Thyroid gland (tissue), 4 donors: ENCODE results near the gene APP. TPM values are rescaled to one million over a fixed set of nuclear protein-coding genes. Genes with fewer than 3 reads are reported as not detected.

Experiments
- DNase-seq, 2 donors: peaks; one replicate each; pipeline ENCODE4 v3.0.0-alpha.2; 2019
- H3K27ac ChIP-seq, 3 donors: fragments of 200-600 bp; sonication (generic); 1 replicate in 2 of 3; 2 replicates in 1 of 3; pipeline ENCODE4 v1.5.1; 2016 to 2019; ENCODE audit warnings: mild to moderate bottlenecking in 1 of 3, moderate library complexity in 1 of 3
- H3K27me3 ChIP-seq: fragments of 200-600 bp; sonication (generic); one replicate; pipeline ENCODE4 v1.5.1; 2019
- H3K36me3 ChIP-seq, 2 donors: fragments of 200-600 bp; sonication (generic); one replicate each; pipeline ENCODE4 v1.5.1; 2016 to 2019
- H3K4me1 ChIP-seq, 2 donors: fragments of 200-600 bp; sonication (generic); one replicate each; pipeline ENCODE4 v1.5.1; 2017 to 2019
- H3K4me3 ChIP-seq, 3 donors: fragments of 200-600 bp; sonication (generic); replicated peaks in 1 of 3; 1 replicate in 2 of 3; 2 replicates in 1 of 3; pipeline ENCODE4 v1.5.1; 2016; ENCODE audit warnings: mild to moderate bottlenecking in 1 of 3
- H3K9me3 ChIP-seq: fragments of 200-600 bp; sonication (generic); one replicate; pipeline ENCODE4 v1.5.1; 2017
- POLR2A ChIP-seq, 2 donors: fragments of 450-650 bp; IDR thresholded peaks; one replicate each; pipeline ENCODE4 v1.6.1; 2017; ENCODE audit warnings: antibody characterized with exemption in 2 of 2, mild to moderate bottlenecking in 2 of 2, moderate library complexity in 1 of 2
- WGBS, 2 donors: methylation state at CpG; one replicate each; pipeline ENCODE4 v1.1.5; 2017; 5-methylcytosine and 5-hydroxymethylcytosine counted together
- intact Hi-C: fragments of 100-400 bp; cut with DNase I; formaldehyde crosslinking; loops from one replicate; pipeline ENCODE4 v1.15.1; 2023
- total RNA-seq, 4 donors: library from RNA; depleted of rRNA; stranded (reverse); fragments of >200 nt; gene quantifications; one replicate each; pipeline ENCODE4 v1.2.3, GENCODE V29; 2016
- TF ChIP-seq, protein P1 (sequence below), 6 experiments: fragments of 200-600 bp in 3 of 6; fragments of 450-650 bp in 3 of 6; sonication (generic) in 3 of 6; IDR thresholded peaks; one replicate each; pipeline ENCODE4 v1.5.1; 2016 to 2019; ENCODE audit warnings: antibody characterized with exemption in 6 of 6, mild to moderate bottlenecking in 2 of 6, inconsistent platforms in 1 of 6, moderate library complexity in 1 of 6

APP gene
- total RNA-seq, 4 donors from 2014 or later: 513 to 716 (median 676) TPM

DNA sequence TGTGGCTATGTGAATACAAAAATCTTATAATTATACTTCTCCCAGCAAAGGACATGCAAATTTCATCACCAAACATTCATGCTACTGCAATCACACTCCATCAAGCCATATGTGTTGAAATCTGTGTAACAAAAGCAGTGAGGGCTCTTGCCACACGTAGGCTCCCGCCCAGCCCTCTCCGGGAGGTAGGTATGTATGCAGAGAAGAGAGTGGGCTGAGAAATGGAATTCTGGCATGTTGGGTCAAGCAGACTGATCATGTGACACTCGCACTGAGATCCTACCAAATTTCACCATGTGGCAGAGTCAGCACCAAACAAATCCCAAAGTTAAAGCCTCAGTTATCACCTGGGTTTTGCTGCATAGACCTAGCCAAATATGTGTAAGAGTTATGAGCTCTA lies 49.7 kb downstream of the APP start:
- intact Hi-C loops: no loop called here

DNA sequence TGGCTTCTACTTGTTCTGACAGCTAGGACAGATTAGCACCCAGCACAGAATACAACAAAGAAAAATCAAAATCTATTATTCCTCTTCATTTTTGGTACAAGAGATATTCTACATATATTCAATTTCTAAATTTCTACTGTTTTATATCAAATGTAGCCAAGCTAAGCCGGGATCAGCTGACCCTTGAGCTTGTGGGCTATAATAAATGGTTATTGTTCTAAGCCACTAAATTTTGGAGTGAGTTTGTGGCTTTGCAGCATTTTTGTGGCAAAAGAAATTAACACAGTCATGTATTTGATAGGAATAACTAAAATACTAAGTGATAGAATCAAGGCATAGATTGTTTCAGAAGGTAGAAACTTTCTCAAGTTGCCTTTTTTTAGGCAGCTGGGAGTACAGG lies 50.7 kb downstream of the APP start:
- 29 to 38% methylated on average over 1 of the region's 1 CpG for WGBS, 2 donors

More for the DNA sequence above, 49.7 kb downstream of the APP start:
- no peak overlapping the region for H3K4me3 ChIP-seq
- peaks cover 62 to 85% of the 10 kb centered on the region in 2 donors for H3K4me1 ChIP-seq
- no peak for TF ChIP-seq POLR2A (IDR thresholded peaks at IDR 0.05)
- TF ChIP-seq, protein P1, sequence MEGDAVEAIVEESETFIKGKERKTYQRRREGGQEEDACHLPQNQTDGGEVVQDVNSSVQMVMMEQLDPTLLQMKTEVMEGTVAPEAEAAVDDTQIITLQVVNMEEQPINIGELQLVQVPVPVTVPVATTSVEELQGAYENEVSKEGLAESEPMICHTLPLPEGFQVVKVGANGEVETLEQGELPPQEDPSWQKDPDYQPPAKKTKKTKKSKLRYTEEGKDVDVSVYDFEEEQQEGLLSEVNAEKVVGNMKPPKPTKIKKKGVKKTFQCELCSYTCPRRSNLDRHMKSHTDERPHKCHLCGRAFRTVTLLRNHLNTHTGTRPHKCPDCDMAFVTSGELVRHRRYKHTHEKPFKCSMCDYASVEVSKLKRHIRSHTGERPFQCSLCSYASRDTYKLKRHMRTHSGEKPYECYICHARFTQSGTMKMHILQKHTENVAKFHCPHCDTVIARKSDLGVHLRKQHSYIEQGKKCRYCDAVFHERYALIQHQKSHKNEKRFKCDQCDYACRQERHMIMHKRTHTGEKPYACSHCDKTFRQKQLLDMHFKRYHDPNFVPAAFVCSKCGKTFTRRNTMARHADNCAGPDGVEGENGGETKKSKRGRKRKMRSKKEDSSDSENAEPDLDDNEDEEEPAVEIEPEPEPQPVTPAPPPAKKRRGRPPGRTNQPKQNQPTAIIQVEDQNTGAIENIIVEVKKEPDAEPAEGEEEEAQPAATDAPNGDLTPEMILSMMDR (IDR thresholded peaks at IDR 0.05): no peak
- H3K27me3 ChIP-seq: no peaks in the 10 kb centered on the region
- no peaks in the 10 kb centered on the region for H3K36me3 ChIP-seq
- no peak for DNase-seq
- WGBS, 2 donors: 82 to 84% methylated on average over 4 of the region's 4 CpGs
- no peaks in the 10 kb centered on the region for H3K9me3 ChIP-seq
- peak overlapping the region in 2 of 3 donors; percentile 88 to 90 for H3K27ac ChIP-seq

DNA sequence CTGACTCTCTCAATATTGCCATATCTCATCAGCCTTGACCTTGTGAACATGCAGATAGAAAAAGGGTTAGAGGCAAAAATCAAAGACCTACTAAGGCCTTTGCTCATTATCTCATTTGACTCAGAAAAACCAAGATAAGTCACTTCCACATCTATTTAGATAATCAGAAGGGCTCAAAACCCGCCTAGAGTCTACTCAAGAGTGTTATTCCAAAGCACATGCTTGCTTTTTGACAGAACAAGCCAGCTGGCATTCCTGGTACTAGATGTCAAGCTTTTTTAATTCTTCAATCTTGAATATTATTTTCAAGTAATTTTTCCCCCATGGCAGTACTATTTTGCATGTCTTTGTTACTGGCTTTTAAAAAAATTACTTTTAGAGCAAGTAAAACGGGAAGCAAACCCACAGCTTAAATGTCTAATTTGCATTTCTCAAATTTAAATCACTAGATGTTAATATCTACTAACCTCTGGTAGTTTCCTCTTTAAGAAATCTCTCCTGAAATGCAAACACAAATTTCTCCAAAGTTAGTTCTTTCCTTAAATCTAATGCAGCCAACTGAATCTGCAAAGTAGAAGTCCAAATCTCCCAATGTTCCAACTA lies 51.5 kb downstream of the APP start:
- Histone ChIP-seq H3K9me3 (no peaks in the 10 kb centered on the region), H3K27me3 (no peaks in the 10 kb centered on the region), H3K36me3 (no peaks in the 10 kb centered on the region), H3K27ac (peak overlapping the region; percentile 74 to 90 (median 88)), H3K4me1 (peaks cover 54 to 74% of the 10 kb centered on the region in 2 donors), H3K4me3 (no peak overlapping the region)
- WGBS, 2 donors: 50 to 53% methylated on average over 2 of the region's 2 CpGs
- no peak for TF ChIP-seq POLR2A (IDR thresholded peaks at IDR 0.05)
- TF ChIP-seq, protein P1 (IDR thresholded peaks at IDR 0.05): no peak
- DNase-seq: no peak
- intact Hi-C loops: no loop called here

More for the DNA sequence above, 50.7 kb downstream of the APP start:
- intact Hi-C loops: no loop called here
- Histone ChIP-seq H3K9me3 (no peaks in the 10 kb centered on the region), H3K4me3 (no peak overlapping the region), H3K36me3 (no peaks in the 10 kb centered on the region), H3K4me1 (peaks cover 62 to 82% of the 10 kb centered on the region in 2 donors), H3K27me3 (no peaks in the 10 kb centered on the region), H3K27ac (peak overlapping the region; percentile 74 to 90 (median 88))
- no peak for DNase-seq
- TF ChIP-seq POLR2A (IDR thresholded peaks at IDR 0.05): no peak
- TF ChIP-seq, protein P1 (IDR thresholded peaks at IDR 0.05): no peak

DNA sequence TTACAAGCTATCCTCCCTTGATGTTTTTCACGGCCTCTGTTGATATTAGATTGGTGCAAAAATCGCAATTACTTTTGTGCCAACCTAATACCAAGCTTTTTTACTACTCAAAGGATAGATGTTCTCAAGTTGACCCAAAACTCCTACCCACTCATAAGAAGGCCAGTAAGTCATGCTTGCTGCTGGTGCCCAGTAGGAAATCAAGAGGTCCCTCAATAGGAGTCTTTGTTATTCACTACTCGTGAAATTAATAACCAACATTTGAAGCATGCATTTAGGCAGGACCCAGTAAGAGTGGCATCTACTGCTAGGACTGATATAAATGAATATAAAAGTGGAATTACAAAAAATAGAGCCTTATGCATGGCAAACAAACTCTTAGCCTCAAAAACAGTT lies 52.6 kb downstream of the APP start:
- no peak overlapping the region for H3K4me3 ChIP-seq
- no peak for DNase-seq
- H3K9me3 ChIP-seq: no peaks in the 10 kb centered on the region
- no peaks in the 10 kb centered on the region for H3K36me3 ChIP-seq
- intact Hi-C loops: no loop called here
- TF ChIP-seq, protein P1 (IDR thresholded peaks at IDR 0.05): no peak
- TF ChIP-seq POLR2A (IDR thresholded peaks at IDR 0.05): no peak
- H3K27me3 ChIP-seq: no peaks in the 10 kb centered on the region
- peaks cover 52 to 63% of the 10 kb centered on the region in 2 donors for H3K4me1 ChIP-seq
- 49 to 52% methylated on average over 3 of the region's 3 CpGs for WGBS, 2 donors
- peak overlapping the region; percentile 74 to 90 (median 88) for H3K27ac ChIP-seq

DNA sequence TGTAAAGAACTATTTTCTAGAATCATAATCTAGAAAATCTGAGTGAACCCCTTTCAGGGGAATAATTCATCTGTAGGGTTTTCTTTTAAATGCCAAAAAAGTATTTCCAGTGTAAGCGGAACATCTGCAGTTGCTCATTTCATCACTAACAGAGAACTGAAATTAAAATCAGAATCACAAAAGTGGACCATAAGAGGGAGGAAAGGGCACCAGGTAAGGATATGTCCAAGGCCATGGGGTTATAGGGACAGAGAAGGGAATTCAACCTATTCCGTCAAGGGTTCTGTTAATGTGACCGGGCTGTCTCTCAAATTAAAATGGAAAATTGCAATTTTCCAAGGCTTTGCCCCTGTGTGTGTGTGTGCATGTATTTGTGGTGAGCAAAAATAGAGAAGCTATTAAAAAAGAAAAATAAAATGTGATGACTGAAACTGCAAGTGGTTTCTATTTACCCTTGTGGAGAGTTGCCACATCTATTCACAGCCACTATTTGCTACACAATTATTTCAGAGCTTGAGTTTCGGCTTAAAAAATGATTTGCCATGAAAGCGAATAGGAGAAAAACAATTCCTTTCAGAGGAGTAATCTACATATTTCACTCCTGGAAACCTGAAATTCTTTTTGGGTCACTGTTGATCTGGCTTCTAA lies 53.1 kb downstream of the APP start:
- no peak for TF ChIP-seq POLR2A (IDR thresholded peaks at IDR 0.05)
- TF ChIP-seq, protein P1 (IDR thresholded peaks at IDR 0.05): no peak
- no peaks in the 10 kb centered on the region for H3K36me3 ChIP-seq
- H3K27me3 ChIP-seq: no peaks in the 10 kb centered on the region
- WGBS, 2 donors: 93% methylated on average over 5 of the region's 5 CpGs
- DNase-seq: no peak
- intact Hi-C loops: no loop called here
- H3K9me3 ChIP-seq: no peaks in the 10 kb centered on the region
- peak overlapping the region; percentile 74 to 90 (median 88) for H3K27ac ChIP-seq
- H3K4me1 ChIP-seq: peaks cover 52 to 59% of the 10 kb centered on the region in 2 donors
- no peak overlapping the region for H3K4me3 ChIP-seq
